ENCODE data around the gene DIPK1C. TPM values are rescaled to one million over a fixed set of nuclear protein-coding genes. Genes with fewer than 3 reads are reported as not detected.

DIPK1C gene
- total RNA-seq, 1 experiment from 2014 or later: 0.26 TPM

DNA sequence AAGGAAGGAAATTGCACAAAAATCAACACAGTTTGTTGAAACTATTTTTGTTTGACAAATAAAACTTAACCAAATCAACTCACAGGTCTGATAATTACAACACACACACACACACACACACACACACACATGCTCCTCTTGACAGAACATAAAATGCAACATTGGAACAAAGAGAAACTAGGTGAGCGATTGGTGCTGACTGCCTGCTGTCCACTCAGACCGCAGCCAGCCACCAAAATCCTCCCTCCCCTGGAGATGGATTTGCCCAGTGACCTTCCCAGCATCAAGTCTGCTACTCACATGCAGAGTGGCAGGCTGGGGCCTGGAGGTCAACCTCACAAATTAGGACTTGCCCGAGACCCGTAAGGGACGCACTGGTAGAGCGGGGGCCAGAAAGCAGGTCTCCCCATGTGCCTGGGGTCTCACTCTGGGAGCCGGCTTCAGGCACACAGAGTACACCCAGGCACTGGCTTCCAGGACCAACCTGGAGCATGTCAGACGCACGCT, 61.4 kb downstream of the DIPK1C start:
- no TSS peak for BruUV-seq (replicated peaks)
- no peak for DNase-seq (ENCODE audit: low read depth, low spot score)

GRCh38 chr18:74395006-74395405, 62.1 kb downstream of the DIPK1C start:
- ChIA-PET CTCF (no interaction called here), POLR2A (no interaction called here)
- DNase-seq (ENCODE audit: low read depth, low spot score) (no peak), ATAC-seq (no peak)
- TF ChIP-seq CTCF (IDR thresholded peaks at IDR 0.05) (no peak), SIN3A (IDR thresholded peaks at IDR 0.05; ENCODE audit: borderline replicate concordance, insufficient read depth, low read depth, low read length) (no peak), TCF7L2 (IDR thresholded peaks at IDR 0.05; ENCODE audit: low read depth, low read length) (no peak), POLR2AphosphoS5 (IDR thresholded peaks at IDR 0.05; ENCODE audit: low read depth, low read length) (no peak), REST (IDR thresholded peaks at IDR 0.05; ENCODE audit: insufficient read depth in 1 of 2, low read depth in 2 of 2, low read length in 1 of 2) (no peak)
- no peaks in the 10 kb centered on the region for H3K4me1 ChIP-seq (ENCODE audit: control insufficient read depth, insufficient read depth, low read length)
- no peak overlapping the region for H3K4me3 ChIP-seq (ENCODE audit: low read depth in 2 of 2, low read length in 2 of 2)
- H3K27ac ChIP-seq (ENCODE audit: low read length): no peak overlapping the region
- H3K36me3 ChIP-seq (ENCODE audit: control insufficient read depth, insufficient read depth, low read length): no peaks in the 10 kb centered on the region
- no TSS peak for BruUV-seq (replicated peaks)
- H3K27me3 ChIP-seq (ENCODE audit: control insufficient read depth, insufficient read depth, low read length): peaks cover 38% of the 10 kb centered on the region
- in situ Hi-C loops (cut with HindIII; ENCODE audit: low pct_unique_long_range_greater_than_20kb, low sequenced_read_pairs): no loop called here
- intact Hi-C loops (cut with micrococcal nuclease; ENCODE audit: unreplicated experiment): no loop called here
- no peaks in the 10 kb centered on the region for H3K9me3 ChIP-seq (ENCODE audit: control insufficient read depth, insufficient read depth, low read depth, low read length)

More for the DNA sequence above, 61.4 kb downstream of the DIPK1C start:
- peaks cover 39% of the 10 kb centered on the region for H3K27me3 ChIP-seq (ENCODE audit: control insufficient read depth, insufficient read depth, low read length)
- H3K9me3 ChIP-seq (ENCODE audit: control insufficient read depth, insufficient read depth, low read depth, low read length): no peaks in the 10 kb centered on the region
- intact Hi-C loops (cut with micrococcal nuclease; ENCODE audit: unreplicated experiment): no loop called here
- ChIA-PET CTCF (no interaction called here), POLR2A (no interaction called here)
- H3K36me3 ChIP-seq (ENCODE audit: control insufficient read depth, insufficient read depth, low read length): no peaks in the 10 kb centered on the region
- H3K4me1 ChIP-seq (ENCODE audit: control insufficient read depth, insufficient read depth, low read length): no peaks in the 10 kb centered on the region
- no peak for TF ChIP-seq REST (IDR thresholded peaks at IDR 0.05; ENCODE audit: insufficient read depth in 1 of 2, low read depth in 2 of 2, low read length in 1 of 2)
- no peak for TF ChIP-seq CTCF (IDR thresholded peaks at IDR 0.05)
- no peak for TF ChIP-seq POLR2AphosphoS5 (IDR thresholded peaks at IDR 0.05; ENCODE audit: low read depth, low read length)
- no peak for TF ChIP-seq TCF7L2 (IDR thresholded peaks at IDR 0.05; ENCODE audit: low read depth, low read length)
- no peak for TF ChIP-seq SIN3A (IDR thresholded peaks at IDR 0.05; ENCODE audit: borderline replicate concordance, insufficient read depth, low read depth, low read length)
- in situ Hi-C loops (cut with HindIII; ENCODE audit: low pct_unique_long_range_greater_than_20kb, low sequenced_read_pairs): no loop called here
- H3K4me3 ChIP-seq (ENCODE audit: low read depth in 2 of 2, low read length in 2 of 2): no peak overlapping the region
- ATAC-seq: no peak
- H3K27ac ChIP-seq (ENCODE audit: low read length): no peak overlapping the region

Measured in Panc1 (cell line).